ENCODE results near the gene PBLD. TPM values are rescaled to one million over a fixed set of nuclear protein-coding genes. Genes with fewer than 3 reads are reported as not detected.

The PBLD gene
- total RNA-seq, 1 experiment from 2014 or later: 4.9 TPM

DNA sequence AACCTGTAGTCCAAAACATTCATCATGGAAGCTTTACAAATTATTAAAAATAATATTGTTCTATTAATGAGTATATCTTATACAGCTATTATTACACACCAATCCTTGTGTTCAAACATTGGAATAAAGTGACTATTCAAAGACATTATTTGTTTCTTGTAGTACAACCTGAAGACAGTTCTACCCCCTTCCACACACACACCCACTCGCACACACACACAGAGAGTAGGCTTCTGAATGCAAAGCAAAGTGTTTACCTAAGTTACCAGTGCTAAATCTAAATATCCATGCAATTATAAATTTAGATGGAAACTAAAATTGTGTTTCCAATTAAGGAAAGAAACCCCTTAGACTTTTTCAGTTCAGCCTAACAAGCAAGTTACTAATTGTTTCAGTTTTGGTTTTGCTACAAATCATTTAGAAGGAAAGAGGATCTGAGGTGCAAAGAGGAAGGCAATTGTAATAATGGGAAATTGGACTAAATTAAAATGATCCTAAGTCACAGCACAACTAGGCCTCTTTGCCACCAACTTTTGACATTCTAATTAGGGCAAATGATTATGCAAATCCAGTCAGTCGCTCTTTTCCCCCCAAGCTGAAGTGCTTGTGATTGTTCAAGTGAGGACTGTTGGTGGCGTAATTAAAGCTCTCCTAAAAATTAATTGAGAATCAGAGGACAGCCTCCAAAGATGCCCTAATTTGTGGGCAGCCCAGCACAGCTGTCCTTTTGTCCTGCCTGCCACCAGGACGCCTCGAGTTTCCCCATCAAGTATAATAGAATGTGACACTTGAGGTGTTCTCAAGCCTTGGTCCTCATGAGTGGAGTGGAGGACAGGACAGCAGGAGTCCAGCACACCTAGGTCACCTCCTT is 80.9 kb downstream of the PBLD start:
- no peak for DNase-seq (ENCODE audit: low spot score)
- ChIA-PET POLR2A (ENCODE audit: low non-redundant PET) (no interaction called here), CTCF (no interaction called here)
- no TSS peak for BruUV-seq (replicated peaks)
- Histone ChIP-seq H3K9me3 (ENCODE audit: low read depth, low read length, poor library complexity, severe bottlenecking) (no peaks in the 10 kb centered on the region), H3K27ac (ENCODE audit: low read depth, low read length, poor library complexity, severe bottlenecking) (no peak overlapping the region), H3K4me1 (ENCODE audit: insufficient read depth, low read length, poor library complexity, severe bottlenecking) (no peaks in the 10 kb centered on the region), H3K4me3 (ENCODE audit: low read depth, low read length, poor library complexity, severe bottlenecking) (no peak overlapping the region), H3K36me3 (ENCODE audit: insufficient read depth, low read length, poor library complexity, severe bottlenecking) (no peaks in the 10 kb centered on the region), H3K27me3 (replicated peaks; ENCODE audit: insufficient read depth, low read depth, low read length, poor library complexity) (no peaks in the 10 kb centered on the region)
- intact Hi-C loops (cut with micrococcal nuclease; ENCODE audit: unreplicated experiment): no loop called here
- TF ChIP-seq, protein P1, sequence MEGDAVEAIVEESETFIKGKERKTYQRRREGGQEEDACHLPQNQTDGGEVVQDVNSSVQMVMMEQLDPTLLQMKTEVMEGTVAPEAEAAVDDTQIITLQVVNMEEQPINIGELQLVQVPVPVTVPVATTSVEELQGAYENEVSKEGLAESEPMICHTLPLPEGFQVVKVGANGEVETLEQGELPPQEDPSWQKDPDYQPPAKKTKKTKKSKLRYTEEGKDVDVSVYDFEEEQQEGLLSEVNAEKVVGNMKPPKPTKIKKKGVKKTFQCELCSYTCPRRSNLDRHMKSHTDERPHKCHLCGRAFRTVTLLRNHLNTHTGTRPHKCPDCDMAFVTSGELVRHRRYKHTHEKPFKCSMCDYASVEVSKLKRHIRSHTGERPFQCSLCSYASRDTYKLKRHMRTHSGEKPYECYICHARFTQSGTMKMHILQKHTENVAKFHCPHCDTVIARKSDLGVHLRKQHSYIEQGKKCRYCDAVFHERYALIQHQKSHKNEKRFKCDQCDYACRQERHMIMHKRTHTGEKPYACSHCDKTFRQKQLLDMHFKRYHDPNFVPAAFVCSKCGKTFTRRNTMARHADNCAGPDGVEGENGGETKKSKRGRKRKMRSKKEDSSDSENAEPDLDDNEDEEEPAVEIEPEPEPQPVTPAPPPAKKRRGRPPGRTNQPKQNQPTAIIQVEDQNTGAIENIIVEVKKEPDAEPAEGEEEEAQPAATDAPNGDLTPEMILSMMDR (conservative IDR thresholded peaks at IDR 0.05; ENCODE audit: low read depth, low read length): no peak
- TF ChIP-seq EZH2 (IDR thresholded peaks at IDR 0.05; ENCODE audit: borderline replicate concordance, low read depth, low read length, poor library complexity, severe bottlenecking): no peak

- ChIA-PET POLR2A (ENCODE audit: low non-redundant PET) (no interaction called here), CTCF (no interaction called here)
Observed at GRCh38 chr10:68251151-68251550, 81.6 kb downstream of the PBLD start.

GRCh38 chr10:68249297-68249696 is 83.4 kb downstream of the PBLD start:
- Histone ChIP-seq H3K36me3 (ENCODE audit: insufficient read depth, low read length, poor library complexity, severe bottlenecking) (no peaks in the 10 kb centered on the region), H3K4me3 (ENCODE audit: low read depth, low read length, poor library complexity, severe bottlenecking) (no peak overlapping the region), H3K27ac (ENCODE audit: low read depth, low read length, poor library complexity, severe bottlenecking) (no peak overlapping the region), H3K27me3 (replicated peaks; ENCODE audit: insufficient read depth, low read depth, low read length, poor library complexity) (no peaks in the 10 kb centered on the region), H3K9me3 (ENCODE audit: low read depth, low read length, poor library complexity, severe bottlenecking) (no peaks in the 10 kb centered on the region), H3K4me1 (ENCODE audit: insufficient read depth, low read length, poor library complexity, severe bottlenecking) (no peaks in the 10 kb centered on the region)
- DNase-seq (ENCODE audit: low spot score): no peak
- intact Hi-C loops (cut with micrococcal nuclease; ENCODE audit: unreplicated experiment): no loop called here
- ChIA-PET CTCF (interaction anchor here (0.6 kb wide), 1 partner anchor 1569 kb away, joined by 4 read pairs; no protein-coding TSS in a partner anchor), POLR2A (ENCODE audit: low non-redundant PET) (no interaction called here)
- no TSS peak for BruUV-seq (replicated peaks)
- TF ChIP-seq, protein P1 (conservative IDR thresholded peaks at IDR 0.05; ENCODE audit: low read depth, low read length): no peak
- no peak for TF ChIP-seq EZH2 (IDR thresholded peaks at IDR 0.05; ENCODE audit: borderline replicate concordance, low read depth, low read length, poor library complexity, severe bottlenecking)

More at GRCh38 chr10:68251151-68251550, 81.6 kb downstream of the PBLD start:
- no peak for DNase-seq (ENCODE audit: low spot score)
- H3K4me1 ChIP-seq (ENCODE audit: insufficient read depth, low read length, poor library complexity, severe bottlenecking): no peaks in the 10 kb centered on the region
- H3K27me3 ChIP-seq (replicated peaks; ENCODE audit: insufficient read depth, low read depth, low read length, poor library complexity): no peaks in the 10 kb centered on the region
- no peaks in the 10 kb centered on the region for H3K36me3 ChIP-seq (ENCODE audit: insufficient read depth, low read length, poor library complexity, severe bottlenecking)
- H3K27ac ChIP-seq (ENCODE audit: low read depth, low read length, poor library complexity, severe bottlenecking): no peak overlapping the region
- TF ChIP-seq, protein P1 (conservative IDR thresholded peaks at IDR 0.05; ENCODE audit: low read depth, low read length): no peak
- TF ChIP-seq EZH2 (IDR thresholded peaks at IDR 0.05; ENCODE audit: borderline replicate concordance, low read depth, low read length, poor library complexity, severe bottlenecking): no peak
- intact Hi-C loops (cut with micrococcal nuclease; ENCODE audit: unreplicated experiment): no loop called here
- BruUV-seq (replicated peaks): no TSS peak
- no peak overlapping the region for H3K4me3 ChIP-seq (ENCODE audit: low read depth, low read length, poor library complexity, severe bottlenecking)
- no peaks in the 10 kb centered on the region for H3K9me3 ChIP-seq (ENCODE audit: low read depth, low read length, poor library complexity, severe bottlenecking)

All from A673 (cell line).